ENCODE results near the gene CDC26. TPM values are rescaled to one million over a fixed set of nuclear protein-coding genes. Genes with fewer than 3 reads are reported as not detected.

CDC26 gene
- total and polyA plus RNA-seq, 7 experiments from 2014 or later = 21.7 to 185 (median 36.3) TPM

- peaks cover 14 to 39% (median 30%) of the 10 kb centered on the region in 7 donors for H3K4me1 Mint-ChIP-seq
- POLR2A ChIA-PET = no interaction called here
- H3K9me3 ChIP-seq (ENCODE audit: control insufficient read depth in 2 of 3, low read length in 3 of 3) = no peaks in the 10 kb centered on the region
- DNase-seq (no peak), ATAC-seq (no peak)
- H3K4me3 Mint-ChIP-seq = no peak overlapping the region
- CTCF ChIA-PET = no interaction called here
- H3K27me3 Mint-ChIP-seq = no peaks in the 10 kb centered on the region
- H3K4me1 ChIP-seq (ENCODE audit: control insufficient read depth in 2 of 2, insufficient read depth in 2 of 2, low read length in 2 of 2) = peaks cover 8 to 16% of the 10 kb centered on the region in 2 donors
- H3K27me3 ChIP-seq (ENCODE audit: control insufficient read depth in 2 of 2, insufficient read depth in 2 of 2, low read length in 2 of 2) = no peaks in the 10 kb centered on the region
- peaks cover 24 to 52% (median 34%) of the 10 kb centered on the region in 5 donors for H3K36me3 Mint-ChIP-seq
- no peaks in the 10 kb centered on the region for H3K9me3 Mint-ChIP-seq
- no peak overlapping the region for H3K27ac ChIP-seq (ENCODE audit: low read depth, low read length)
- intact Hi-C loops (cut with micrococcal nuclease) = no loop called here
- peaks cover 22 to 52% (median 35%) of the 10 kb centered on the region in 3 experiments for H3K36me3 ChIP-seq (ENCODE audit: control insufficient read depth in 2 of 3, insufficient read depth in 3 of 3, low read length in 3 of 3)
- no peak overlapping the region for H3K4me3 ChIP-seq (ENCODE audit: low read length)
- H3K27ac Mint-ChIP-seq = peak overlapping the region in 4 of 9 donors; percentile 16 to 45 (median 36)
Measured at GRCh38 chr9:113278840-113279239, 3.5 kb upstream of the CDC26 start.

- Histone ChIP-seq H3K36me3 (ENCODE audit: control insufficient read depth in 2 of 3, insufficient read depth in 3 of 3, low read length in 3 of 3) (peaks cover 17 to 48% (median 27%) of the 10 kb centered on the region in 3 experiments), H3K4me3 (ENCODE audit: low read length) (peak overlapping the region; percentile 87), H3K9me3 (ENCODE audit: control insufficient read depth in 2 of 3, low read length in 3 of 3) (no peaks in the 10 kb centered on the region), H3K4me1 (ENCODE audit: control insufficient read depth in 2 of 2, insufficient read depth in 2 of 2, low read length in 2 of 2) (peaks cover 8 to 16% of the 10 kb centered on the region in 2 donors), H3K27ac (ENCODE audit: low read depth, low read length) (peak overlapping the region; percentile 98), H3K27me3 (ENCODE audit: control insufficient read depth in 2 of 2, insufficient read depth in 2 of 2, low read length in 2 of 2) (no peaks in the 10 kb centered on the region)
- no peak overlapping the region for H3K4me3 Mint-ChIP-seq
- peaks cover 12 to 38% (median 26%) of the 10 kb centered on the region in 5 donors for H3K36me3 Mint-ChIP-seq
- no peak overlapping the region for H3K27ac Mint-ChIP-seq
- DNase-seq (peak in 7 of 9 donors; percentile 42 to 63 (median 60)), ATAC-seq (peak; percentile 47)
- H3K27me3 Mint-ChIP-seq = no peaks in the 10 kb centered on the region
- intact Hi-C loops (cut with micrococcal nuclease) = loop anchor here (1.0 to 5.0 kb wide), 20 partner anchors 35 to 1792 kb away; partner anchors contain the start of genes ALAD (in 2 of the 2), C9orf43 (in 2 of the 2), FKBP15 (in 2 of the 2) and POLE3 (in 2 of the 2)
- CTCF ChIA-PET = interaction anchor here (0.7 to 4.4 kb wide), 21 partner anchors 13 to 383 kb away, joined by 3 to 48 read pairs (median 5); partner anchors contain the start of genes ALAD, C9orf43, POLE3 and WDR31
- peaks cover 0 to 2% (median 0%) of the 10 kb centered on the region in 11 donors for H3K9me3 Mint-ChIP-seq
- POLR2A ChIA-PET = interaction anchor here (0.6 to 4.7 kb wide), 11 partner anchors 52 to 1644 kb away, joined by 3 to 29 read pairs (median 3); partner anchors contain the start of genes ALAD, C9orf43, DNAJC25 and POLE3
- H3K4me1 Mint-ChIP-seq = peaks cover 12 to 41% (median 30%) of the 10 kb centered on the region in 7 donors
Measured at GRCh38 chr9:113274474-113275156, 757 bp downstream of the CDC26 start.

- POLR2A ChIA-PET = interaction anchor here (0.5 kb wide), 1 partner anchor 374 kb away, joined by 4 read pairs; no protein-coding TSS in a partner anchor
- CTCF ChIA-PET = no interaction called here
- peak overlapping the region; percentile 4 for H3K27ac ChIP-seq (ENCODE audit: low read depth, low read length)
Measured at GRCh38 chr9:113269871-113270270, 5.5 kb downstream of the CDC26 start.

GRCh38 chr9:113269355-113269754 lies 6.0 kb downstream of the CDC26 start:
- Mint-ChIP-seq H3K4me1 (peaks cover 10 to 27% (median 23%) of the 10 kb centered on the region in 7 donors), H3K9me3 (peaks cover 0 to 2% (median 0%) of the 10 kb centered on the region in 11 donors), H3K36me3 (peaks cover 16 to 38% (median 24%) of the 10 kb centered on the region in 5 donors), H3K4me3 (no peak overlapping the region), H3K27ac (peak overlapping the region in 3 of 9 donors; percentile 5 to 81 (median 58)), H3K27me3 (no peaks in the 10 kb centered on the region)
- intact Hi-C loops (cut with micrococcal nuclease) = no loop called here
- no peak overlapping the region for H3K27ac ChIP-seq (ENCODE audit: low read depth, low read length)
- no peaks in the 10 kb centered on the region for H3K27me3 ChIP-seq (ENCODE audit: control insufficient read depth in 2 of 2, insufficient read depth in 2 of 2, low read length in 2 of 2)
- H3K4me3 ChIP-seq (ENCODE audit: low read length) = no peak overlapping the region
- ChIA-PET POLR2A (interaction anchor here (0.5 kb wide), 1 partner anchor 375 kb away, joined by 4 read pairs; no protein-coding TSS in a partner anchor), CTCF (no interaction called here)
- H3K9me3 ChIP-seq (ENCODE audit: control insufficient read depth in 2 of 3, low read length in 3 of 3) = no peaks in the 10 kb centered on the region
- peaks cover 20 to 71% (median 34%) of the 10 kb centered on the region in 3 experiments for H3K36me3 ChIP-seq (ENCODE audit: control insufficient read depth in 2 of 3, insufficient read depth in 3 of 3, low read length in 3 of 3)
- DNase-seq (no peak), ATAC-seq (no peak)
- H3K4me1 ChIP-seq (ENCODE audit: control insufficient read depth in 2 of 2, insufficient read depth in 2 of 2, low read length in 2 of 2) = peaks cover 0 to 5% of the 10 kb centered on the region in 2 donors

More at GRCh38 chr9:113269871-113270270, 5.5 kb downstream of the CDC26 start:
- Mint-ChIP-seq H3K4me3 (no peak overlapping the region), H3K4me1 (peaks cover 10 to 27% (median 23%) of the 10 kb centered on the region in 7 donors), H3K36me3 (peaks cover 16 to 36% (median 24%) of the 10 kb centered on the region in 5 donors), H3K9me3 (peaks cover 0 to 2% (median 0%) of the 10 kb centered on the region in 11 donors), H3K27ac (peak overlapping the region in 3 of 9 donors; percentile 42 to 81 (median 58)), H3K27me3 (no peaks in the 10 kb centered on the region)
- H3K9me3 ChIP-seq (ENCODE audit: control insufficient read depth in 2 of 3, low read length in 3 of 3) = no peaks in the 10 kb centered on the region
- H3K27me3 ChIP-seq (ENCODE audit: control insufficient read depth in 2 of 2, insufficient read depth in 2 of 2, low read length in 2 of 2) = no peaks in the 10 kb centered on the region
- peaks cover 20 to 71% (median 34%) of the 10 kb centered on the region in 3 experiments for H3K36me3 ChIP-seq (ENCODE audit: control insufficient read depth in 2 of 3, insufficient read depth in 3 of 3, low read length in 3 of 3)
- H3K4me1 ChIP-seq (ENCODE audit: control insufficient read depth in 2 of 2, insufficient read depth in 2 of 2, low read length in 2 of 2) = peaks cover 0 to 8% of the 10 kb centered on the region in 2 donors
- intact Hi-C loops (cut with micrococcal nuclease) = loop anchor here in 1 of 2 donors (5.0 kb wide), 1 partner anchor 607 kb away; the partner anchor contains the start of gene ZNF618
- ATAC-seq = no peak
- DNase-seq = no peak
- H3K4me3 ChIP-seq (ENCODE audit: low read length) = no peak overlapping the region

- CTCF ChIA-PET = no interaction called here
- H3K4me3 ChIP-seq (ENCODE audit: low read length) = no peak overlapping the region
- POLR2A ChIA-PET = interaction anchor here (0.6 kb wide), 1 partner anchor 8 kb away, joined by 3 read pairs; no protein-coding TSS in a partner anchor
- Mint-ChIP-seq H3K36me3 (peaks cover 14 to 38% (median 22%) of the 10 kb centered on the region in 5 donors), H3K4me3 (no peak overlapping the region), H3K4me1 (peaks cover 8 to 22% (median 13%) of the 10 kb centered on the region in 7 donors), H3K9me3 (peaks cover 0 to 2% (median 0%) of the 10 kb centered on the region in 11 donors), H3K27me3 (no peaks in the 10 kb centered on the region), H3K27ac (peak overlapping the region in 6 of 9 donors; percentile 28 to 75 (median 68))
- H3K4me1 ChIP-seq (ENCODE audit: control insufficient read depth in 2 of 2, insufficient read depth in 2 of 2, low read length in 2 of 2) = no peaks in the 10 kb centered on the region
- no peak for DNase-seq
- intact Hi-C loops (cut with micrococcal nuclease) = no loop called here
- peaks cover 20 to 67% (median 32%) of the 10 kb centered on the region in 3 experiments for H3K36me3 ChIP-seq (ENCODE audit: control insufficient read depth in 2 of 3, insufficient read depth in 3 of 3, low read length in 3 of 3)
- no peak for ATAC-seq
- H3K27ac ChIP-seq (ENCODE audit: low read depth, low read length) = no peak overlapping the region
- H3K9me3 ChIP-seq (ENCODE audit: control insufficient read depth in 2 of 3, low read length in 3 of 3) = no peaks in the 10 kb centered on the region
- H3K27me3 ChIP-seq (ENCODE audit: control insufficient read depth in 2 of 2, insufficient read depth in 2 of 2, low read length in 2 of 2) = no peaks in the 10 kb centered on the region
Measured at GRCh38 chr9:113267911-113268566, 7.3 kb downstream of the CDC26 start.

GRCh38 chr9:113266174-113266573 lies 9.2 kb downstream of the CDC26 start:
- ChIA-PET POLR2A (no interaction called here), CTCF (no interaction called here)
- Histone ChIP-seq H3K4me3 (ENCODE audit: low read length) (no peak overlapping the region), H3K9me3 (ENCODE audit: control insufficient read depth in 2 of 3, low read length in 3 of 3) (no peaks in the 10 kb centered on the region), H3K4me1 (ENCODE audit: control insufficient read depth in 2 of 2, insufficient read depth in 2 of 2, low read length in 2 of 2) (no peaks in the 10 kb centered on the region), H3K27me3 (ENCODE audit: control insufficient read depth in 2 of 2, insufficient read depth in 2 of 2, low read length in 2 of 2) (no peaks in the 10 kb centered on the region), H3K27ac (ENCODE audit: low read depth, low read length) (no peak overlapping the region), H3K36me3 (ENCODE audit: control insufficient read depth in 2 of 3, insufficient read depth in 3 of 3, low read length in 3 of 3) (peaks cover 13 to 52% (median 19%) of the 10 kb centered on the region in 3 experiments)
- H3K27ac Mint-ChIP-seq = no peak overlapping the region
- no peak overlapping the region for H3K4me3 Mint-ChIP-seq
- H3K4me1 Mint-ChIP-seq = peaks cover 8 to 17% (median 12%) of the 10 kb centered on the region in 7 donors
- no peaks in the 10 kb centered on the region for H3K27me3 Mint-ChIP-seq
- ATAC-seq (no peak), DNase-seq (no peak)
- H3K9me3 Mint-ChIP-seq = peaks cover 0 to 2% (median 0%) of the 10 kb centered on the region in 11 donors
- intact Hi-C loops (cut with micrococcal nuclease) = no loop called here
- peaks cover 12 to 42% (median 28%) of the 10 kb centered on the region in 5 donors for H3K36me3 Mint-ChIP-seq
